Activated CD8-positive, alpha-beta T cell treated with anti-CD3 and anti-CD28 coated beads, Interleukin-2, amount 10 ng/mL, durations not matched to agents 7 days and 5 days (primary cell): ENCODE results near the gene POR. TPM values are rescaled to one million over a fixed set of nuclear protein-coding genes. Genes with fewer than 3 reads are reported as not detected.

Experiments
- ATAC-seq: fragments of 150-1000 bp; cut with Tn5 transposase; one replicate; pipeline ENCODE4 v1.10.0; 2021; ENCODE audit warnings: moderate library complexity
- CTCF ChIA-PET: fragments of 350-600 bp; sonication (Branson Sonifier 250); formaldehyde crosslinking; loops from one replicate; lab custom pipeline; 2021; ENCODE audit warnings: antibody characterized with exemption; lab: Charles Lee
- POLR2A ChIA-PET: fragments of 350-600 bp; sonication (Branson Sonifier 250); formaldehyde crosslinking; loops from one replicate; lab custom pipeline; 2021; ENCODE audit warnings: antibody characterized with exemption; lab: Charles Lee
- DNase-seq: peaks from one replicate; pipeline ENCODE4 v3.0.0-alpha.2; 2020
- H3K27ac Mint-ChIP-seq: one replicate; pipeline ENCODE4 v1.8.0; 2021; ENCODE audit warnings: mild to moderate bottlenecking, mixed read lengths
- H3K27me3 Mint-ChIP-seq: one replicate; pipeline ENCODE4 v1.8.0; 2021; ENCODE audit warnings: low read depth, mixed read lengths
- H3K36me3 Mint-ChIP-seq: one replicate; pipeline ENCODE4 v1.8.0; 2021; ENCODE audit warnings: low read depth, mixed read lengths
- H3K4me1 Mint-ChIP-seq: one replicate; pipeline ENCODE4 v1.8.0; 2021; ENCODE audit warnings: low read depth, mixed read lengths
- H3K4me3 Mint-ChIP-seq: one replicate; pipeline ENCODE4 v1.8.0; 2021; ENCODE audit warnings: mild to moderate bottlenecking, mixed read lengths
- H3K9me3 Mint-ChIP-seq: one replicate; pipeline ENCODE4 v1.8.0; 2022; ENCODE audit warnings: mixed read lengths; ENCODE audit not compliant: insufficient read depth
- total RNA-seq, 2 experiments: library from RNA; stranded (reverse); gene quantifications; one replicate each; pipeline ENCODE4 v1.2.3, GENCODE V29; 2021

The POR gene
- total RNA-seq, 2 experiments from 2014 or later, result 31.8 to 32.2 TPM

GRCh38 chr7:75969182-75969581 lies 54.2 kb downstream of the POR start:
- ATAC-seq (no peak), DNase-seq (no peak)
- peaks cover 2% of the 10 kb centered on the region for H3K36me3 Mint-ChIP-seq
- ChIA-PET CTCF (no interaction called here), POLR2A (interaction anchor here (0.6 kb wide), 1 partner anchor 35 kb away, joined by 3 read pairs; no protein-coding TSS in a partner anchor)
- no peaks in the 10 kb centered on the region for H3K4me1 Mint-ChIP-seq
- H3K27ac Mint-ChIP-seq, result no peak overlapping the region
- no peak overlapping the region for H3K4me3 Mint-ChIP-seq
- no peaks in the 10 kb centered on the region for H3K27me3 Mint-ChIP-seq
- no peaks in the 10 kb centered on the region for H3K9me3 Mint-ChIP-seq

DNA sequence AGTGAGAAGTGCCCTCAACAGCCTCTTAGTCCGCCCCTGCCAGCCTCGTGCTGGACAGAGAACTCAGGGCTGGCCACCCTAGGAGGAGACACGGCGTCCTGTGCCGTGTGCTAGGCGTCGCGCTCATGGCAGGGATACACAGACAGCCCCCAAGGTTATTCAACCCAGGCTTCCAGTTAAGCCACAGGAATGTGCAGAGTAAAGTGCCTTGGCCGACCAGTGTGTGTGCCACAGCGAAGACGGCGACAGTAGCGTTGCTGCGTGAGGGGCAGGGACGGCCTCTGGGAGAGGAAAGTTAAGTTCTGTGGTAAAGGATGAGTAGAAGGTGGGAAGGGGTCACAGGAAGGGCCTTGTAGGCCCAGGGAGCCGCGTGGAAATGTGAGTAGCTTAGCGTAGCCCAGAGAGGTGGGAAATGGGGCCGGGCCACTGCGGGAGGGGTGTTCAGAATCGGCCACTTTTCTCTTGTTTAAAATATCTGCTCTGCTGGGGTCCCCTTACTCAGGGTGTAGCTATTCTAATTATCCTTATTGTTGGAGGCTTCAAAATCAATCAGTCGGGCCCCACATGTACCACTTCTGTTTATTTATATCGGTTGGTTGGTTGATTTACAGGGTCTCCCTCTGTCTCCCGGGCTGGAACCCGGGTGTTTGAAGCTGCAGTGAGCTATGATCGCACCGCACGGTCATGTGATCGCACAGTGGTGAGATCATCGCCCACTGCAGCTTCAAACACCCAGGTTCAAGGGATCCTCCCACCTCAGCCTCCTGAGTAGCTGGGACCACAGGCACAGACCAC lies 54.9 kb downstream of the POR start:
- H3K4me1 Mint-ChIP-seq, result no peaks in the 10 kb centered on the region
- POLR2A ChIA-PET, result no interaction called here

GRCh38 chr7:75971309-75971960 lies 56.5 kb downstream of the POR start:
- CTCF ChIA-PET, result no interaction called here
- H3K36me3 Mint-ChIP-seq, result peaks cover 4% of the 10 kb centered on the region
- POLR2A ChIA-PET, result no interaction called here

More for the DNA sequence above, 54.9 kb downstream of the POR start:
- H3K27me3 Mint-ChIP-seq, result no peaks in the 10 kb centered on the region
- no peaks in the 10 kb centered on the region for H3K9me3 Mint-ChIP-seq
- ATAC-seq (no peak), DNase-seq (no peak)
- H3K27ac Mint-ChIP-seq, result no peak overlapping the region
- H3K36me3 Mint-ChIP-seq, result peaks cover 4% of the 10 kb centered on the region
- CTCF ChIA-PET, result no interaction called here
- H3K4me3 Mint-ChIP-seq, result no peak overlapping the region

GRCh38 chr7:75971961-75972763 lies 57.2 kb downstream of the POR start:
- peaks cover 4% of the 10 kb centered on the region for H3K36me3 Mint-ChIP-seq
- CTCF ChIA-PET, result no interaction called here
- DNase-seq (no peak), ATAC-seq (no peak)
- H3K27me3 Mint-ChIP-seq, result no peaks in the 10 kb centered on the region
- H3K4me3 Mint-ChIP-seq, result no peak overlapping the region
- H3K27ac Mint-ChIP-seq, result no peak overlapping the region
- POLR2A ChIA-PET, result no interaction called here
- H3K9me3 Mint-ChIP-seq, result no peaks in the 10 kb centered on the region
- no peaks in the 10 kb centered on the region for H3K4me1 Mint-ChIP-seq

More at GRCh38 chr7:75971309-75971960, 56.5 kb downstream of the POR start:
- Mint-ChIP-seq H3K9me3 (no peaks in the 10 kb centered on the region), H3K4me3 (no peak overlapping the region), H3K27ac (no peak overlapping the region), H3K4me1 (no peaks in the 10 kb centered on the region), H3K27me3 (no peaks in the 10 kb centered on the region)
- DNase-seq, result no peak
- ATAC-seq, result no peak

DNA sequence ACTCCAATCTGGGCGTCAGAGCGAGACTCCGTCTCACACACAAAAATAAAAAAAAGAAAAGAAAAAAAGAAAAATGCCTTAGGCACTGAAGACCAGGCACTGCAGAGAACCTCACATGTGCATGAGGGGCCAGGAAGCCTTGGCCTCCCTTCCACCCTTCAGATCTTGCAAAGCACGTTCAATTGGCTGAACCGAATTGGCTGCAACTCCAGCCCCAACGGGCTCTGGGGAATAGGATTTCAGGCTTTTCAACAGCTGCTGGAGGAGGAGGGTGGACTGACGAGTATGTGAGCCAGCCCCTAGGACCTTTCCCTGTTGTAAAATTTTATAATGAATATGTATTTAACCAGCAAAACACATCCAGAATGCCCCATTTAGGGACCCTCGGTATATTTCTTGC lies 62.8 kb downstream of the POR start:
- ATAC-seq (no peak), DNase-seq (no peak)
- Mint-ChIP-seq H3K36me3 (peaks cover 2% of the 10 kb centered on the region), H3K9me3 (no peaks in the 10 kb centered on the region), H3K27ac (no peak overlapping the region), H3K27me3 (no peaks in the 10 kb centered on the region), H3K4me1 (no peaks in the 10 kb centered on the region), H3K4me3 (no peak overlapping the region)
- ChIA-PET CTCF (no interaction called here), POLR2A (no interaction called here)

- POLR2A ChIA-PET, result no interaction called here
- H3K4me1 Mint-ChIP-seq, result no peaks in the 10 kb centered on the region
These were observed 64.9 kb downstream of the POR start for GRCh38 chr7:75979759-75980429.

DNA sequence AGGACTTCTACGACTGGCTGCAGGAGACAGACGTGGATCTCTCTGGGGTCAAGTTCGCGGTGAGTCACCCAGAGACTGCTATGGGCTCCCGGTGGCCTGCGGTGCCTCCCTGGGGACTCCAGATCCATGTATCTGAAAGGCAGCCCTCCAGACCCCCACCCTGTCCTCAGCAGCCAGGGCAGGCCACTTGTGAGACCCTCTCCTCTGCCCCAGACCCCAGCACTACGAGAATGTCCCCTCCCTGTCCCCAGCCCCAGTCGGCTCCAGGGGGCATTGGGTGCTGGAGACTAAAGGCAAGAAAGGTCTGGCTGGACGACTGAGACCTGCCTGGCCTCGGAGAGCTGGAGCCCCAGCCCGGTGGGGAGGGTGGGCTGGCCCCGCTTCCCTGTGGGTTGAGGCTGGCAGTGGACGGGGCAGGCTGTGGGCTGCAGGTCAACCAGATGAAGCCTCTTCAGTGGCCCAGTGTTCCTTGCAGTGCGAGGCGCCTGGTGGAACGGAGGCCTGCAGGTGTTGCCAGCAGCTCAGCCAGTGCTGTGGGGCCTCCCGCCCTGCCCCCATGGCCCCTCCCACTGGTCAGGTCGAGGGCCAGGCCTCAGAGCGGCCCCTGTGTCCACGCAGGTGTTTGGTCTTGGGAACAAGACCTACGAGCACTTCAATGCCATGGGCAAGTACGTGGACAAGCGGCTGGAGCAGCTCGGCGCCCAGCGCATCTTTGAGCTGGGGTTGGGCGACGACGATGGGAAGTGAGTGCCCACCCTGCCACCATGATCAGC lies 65.7 kb downstream of the POR start:
- Mint-ChIP-seq H3K4me1 (no peaks in the 10 kb centered on the region), H3K27me3 (no peaks in the 10 kb centered on the region), H3K9me3 (no peaks in the 10 kb centered on the region), H3K36me3 (no peaks in the 10 kb centered on the region), H3K4me3 (no peak overlapping the region), H3K27ac (no peak overlapping the region)
- DNase-seq, result no peak
- ATAC-seq, result no peak
- ChIA-PET CTCF (no interaction called here), POLR2A (no interaction called here)

More at GRCh38 chr7:75979759-75980429, 64.9 kb downstream of the POR start:
- no peaks in the 10 kb centered on the region for H3K9me3 Mint-ChIP-seq
- ATAC-seq, result no peak
- no peak overlapping the region for H3K27ac Mint-ChIP-seq
- H3K4me3 Mint-ChIP-seq, result no peak overlapping the region
- no peaks in the 10 kb centered on the region for H3K36me3 Mint-ChIP-seq
- DNase-seq, result no peak
- H3K27me3 Mint-ChIP-seq, result no peaks in the 10 kb centered on the region
- CTCF ChIA-PET, result no interaction called here

GRCh38 chr7:75981203-75981452 lies 66.2 kb downstream of the POR start:
- ATAC-seq, result no peak
- no peak for DNase-seq
- Mint-ChIP-seq H3K27ac (no peak overlapping the region), H3K27me3 (no peaks in the 10 kb centered on the region), H3K4me3 (no peak overlapping the region), H3K9me3 (no peaks in the 10 kb centered on the region), H3K36me3 (no peaks in the 10 kb centered on the region), H3K4me1 (no peaks in the 10 kb centered on the region)
- CTCF ChIA-PET, result no interaction called here
- POLR2A ChIA-PET, result no interaction called here

- H3K4me3 Mint-ChIP-seq, result no peak overlapping the region
- no peak overlapping the region for H3K27ac Mint-ChIP-seq
- no peaks in the 10 kb centered on the region for H3K27me3 Mint-ChIP-seq
- no peaks in the 10 kb centered on the region for H3K4me1 Mint-ChIP-seq
- ChIA-PET POLR2A (interaction anchor here (0.6 to 1.2 kb wide), 2 partner anchors 12 to 70 kb away, joined by 5 read pairs; partner anchors contain the start of gene TMEM120A), CTCF (no interaction called here)
- DNase-seq (no peak), ATAC-seq (no peak)
- no peaks in the 10 kb centered on the region for H3K9me3 Mint-ChIP-seq
- peaks cover under 1% of the 10 kb centered on the region for H3K36me3 Mint-ChIP-seq
These were observed 66.7 kb downstream of the POR start for GRCh38 chr7:75981453-75982305.

DNA sequence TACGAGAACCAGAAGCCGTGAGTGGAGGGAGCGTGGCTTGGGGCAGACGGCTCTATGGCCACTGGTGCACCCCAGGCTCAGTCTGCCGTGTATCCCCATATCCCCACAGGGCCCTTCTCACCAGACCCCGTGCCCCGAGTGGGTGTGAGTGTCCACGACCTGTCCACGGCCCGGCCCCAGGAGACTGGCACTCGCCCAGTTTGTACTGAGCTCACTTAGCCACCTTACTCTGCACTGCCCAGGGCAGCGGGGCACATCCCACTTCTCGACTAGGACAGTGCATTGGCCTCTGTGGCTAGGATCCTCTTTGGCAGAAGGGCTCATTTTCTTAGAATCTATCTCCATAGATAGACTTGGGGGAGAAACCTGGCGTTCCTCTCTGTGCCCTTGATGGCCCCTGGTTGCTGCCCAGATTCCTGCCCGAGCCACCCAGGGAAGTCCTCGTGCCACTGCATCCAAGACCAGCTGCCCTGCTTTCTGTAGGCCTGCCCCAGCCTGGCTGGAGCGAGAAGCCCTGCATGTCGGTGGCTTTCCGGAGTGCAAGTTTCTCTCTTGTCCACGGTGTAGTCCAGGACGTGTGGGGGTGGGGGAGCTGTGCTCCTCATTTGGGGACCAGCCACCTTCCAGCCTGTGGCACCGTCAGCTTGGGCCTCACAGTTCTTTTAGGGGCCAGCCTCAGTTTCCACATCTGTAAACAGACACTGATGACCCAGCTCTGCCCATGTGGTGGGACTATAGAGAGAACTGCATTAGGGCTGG lies 67.5 kb downstream of the POR start:
- no peaks in the 10 kb centered on the region for H3K4me1 Mint-ChIP-seq
- POLR2A ChIA-PET, result interaction anchor here (0.6 to 1.2 kb wide), 2 partner anchors 11 to 71 kb away, joined by 5 read pairs; partner anchors contain the start of gene TMEM120A
- H3K9me3 Mint-ChIP-seq, result no peaks in the 10 kb centered on the region
- no peak for DNase-seq
- H3K4me3 Mint-ChIP-seq, result no peak overlapping the region
- no peak overlapping the region for H3K27ac Mint-ChIP-seq
- no peaks in the 10 kb centered on the region for H3K27me3 Mint-ChIP-seq
- H3K36me3 Mint-ChIP-seq, result peaks cover 3% of the 10 kb centered on the region
- CTCF ChIA-PET, result no interaction called here
- no peak for ATAC-seq
